ENCODE results near the gene PAIP2.

DNA sequence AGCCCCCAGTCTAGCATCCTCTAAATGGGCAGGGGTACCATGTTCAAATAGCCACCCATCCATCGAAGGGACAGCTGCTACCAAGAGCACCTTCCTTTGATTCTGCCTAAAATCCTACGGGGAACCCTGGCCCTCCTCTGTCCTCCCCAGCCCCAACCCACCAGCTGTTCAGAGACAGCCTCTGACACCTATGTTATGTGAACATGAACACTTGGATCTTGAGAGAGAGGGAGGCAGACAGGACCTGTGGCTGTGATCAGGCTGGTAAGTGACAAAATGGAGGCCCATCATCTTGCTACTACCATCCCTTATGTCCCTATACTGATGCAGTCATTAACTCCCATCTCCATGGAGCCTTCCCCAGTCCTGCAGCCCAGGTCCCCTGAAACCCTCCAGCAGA is 33.3 kb downstream of the PAIP2 start:
- TF ChIP-seq, protein P1, sequence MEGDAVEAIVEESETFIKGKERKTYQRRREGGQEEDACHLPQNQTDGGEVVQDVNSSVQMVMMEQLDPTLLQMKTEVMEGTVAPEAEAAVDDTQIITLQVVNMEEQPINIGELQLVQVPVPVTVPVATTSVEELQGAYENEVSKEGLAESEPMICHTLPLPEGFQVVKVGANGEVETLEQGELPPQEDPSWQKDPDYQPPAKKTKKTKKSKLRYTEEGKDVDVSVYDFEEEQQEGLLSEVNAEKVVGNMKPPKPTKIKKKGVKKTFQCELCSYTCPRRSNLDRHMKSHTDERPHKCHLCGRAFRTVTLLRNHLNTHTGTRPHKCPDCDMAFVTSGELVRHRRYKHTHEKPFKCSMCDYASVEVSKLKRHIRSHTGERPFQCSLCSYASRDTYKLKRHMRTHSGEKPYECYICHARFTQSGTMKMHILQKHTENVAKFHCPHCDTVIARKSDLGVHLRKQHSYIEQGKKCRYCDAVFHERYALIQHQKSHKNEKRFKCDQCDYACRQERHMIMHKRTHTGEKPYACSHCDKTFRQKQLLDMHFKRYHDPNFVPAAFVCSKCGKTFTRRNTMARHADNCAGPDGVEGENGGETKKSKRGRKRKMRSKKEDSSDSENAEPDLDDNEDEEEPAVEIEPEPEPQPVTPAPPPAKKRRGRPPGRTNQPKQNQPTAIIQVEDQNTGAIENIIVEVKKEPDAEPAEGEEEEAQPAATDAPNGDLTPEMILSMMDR (IDR thresholded peaks at IDR 0.05), result no peak
- TF ChIP-seq EP300 (IDR thresholded peaks at IDR 0.05), result no peak
- no peak for TF ChIP-seq POLR2A (IDR thresholded peaks at IDR 0.05)

Data from ovary (tissue), 3 donors.